Thyroid gland (tissue), 4 donors: Measurements from ENCODE around the gene FKBP1A.

ENCODE experiments used
- POLR2A ChIP-seq, 2 donors: fragments of 450-650 bp; IDR thresholded peaks; one replicate each; pipeline ENCODE4 v1.6.1; 2017; ENCODE audit warnings: antibody characterized with exemption in 2 of 2, mild to moderate bottlenecking in 2 of 2, moderate library complexity in 1 of 2
- TF ChIP-seq, protein P1 (sequence below), 6 experiments: fragments of 200-600 bp in 3 of 6; fragments of 450-650 bp in 3 of 6; sonication (generic) in 3 of 6; IDR thresholded peaks; one replicate each; pipeline ENCODE4 v1.5.1; 2016 to 2019; ENCODE audit warnings: antibody characterized with exemption in 6 of 6, mild to moderate bottlenecking in 2 of 6, inconsistent platforms in 1 of 6, moderate library complexity in 1 of 6

DNA sequence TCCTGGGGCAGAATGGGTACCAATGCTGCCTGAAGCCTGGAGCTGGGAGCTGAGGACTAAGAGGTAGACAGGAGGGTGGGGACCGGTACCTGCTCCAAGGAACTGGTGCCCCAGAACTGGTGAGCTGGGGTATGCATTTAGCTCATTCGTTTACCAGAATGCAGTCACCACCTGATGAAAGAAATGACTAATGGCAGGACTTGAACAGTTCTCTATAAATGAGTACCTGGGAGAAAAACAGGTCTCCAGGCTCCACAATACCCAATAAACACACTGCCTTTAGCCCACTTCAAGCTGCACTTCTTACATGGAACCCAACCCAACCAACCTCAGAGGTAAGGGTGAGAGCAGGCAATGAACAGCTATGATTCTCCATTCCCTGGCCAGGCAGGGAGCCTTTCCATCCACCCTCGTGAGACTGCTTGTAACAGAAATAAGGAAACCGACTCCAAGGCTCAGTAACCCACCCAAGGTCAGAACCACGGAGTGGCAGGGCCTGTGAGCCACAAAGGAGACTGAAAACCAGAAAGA, 15.4 kb downstream of the FKBP1A start:
- TF ChIP-seq, protein P1, sequence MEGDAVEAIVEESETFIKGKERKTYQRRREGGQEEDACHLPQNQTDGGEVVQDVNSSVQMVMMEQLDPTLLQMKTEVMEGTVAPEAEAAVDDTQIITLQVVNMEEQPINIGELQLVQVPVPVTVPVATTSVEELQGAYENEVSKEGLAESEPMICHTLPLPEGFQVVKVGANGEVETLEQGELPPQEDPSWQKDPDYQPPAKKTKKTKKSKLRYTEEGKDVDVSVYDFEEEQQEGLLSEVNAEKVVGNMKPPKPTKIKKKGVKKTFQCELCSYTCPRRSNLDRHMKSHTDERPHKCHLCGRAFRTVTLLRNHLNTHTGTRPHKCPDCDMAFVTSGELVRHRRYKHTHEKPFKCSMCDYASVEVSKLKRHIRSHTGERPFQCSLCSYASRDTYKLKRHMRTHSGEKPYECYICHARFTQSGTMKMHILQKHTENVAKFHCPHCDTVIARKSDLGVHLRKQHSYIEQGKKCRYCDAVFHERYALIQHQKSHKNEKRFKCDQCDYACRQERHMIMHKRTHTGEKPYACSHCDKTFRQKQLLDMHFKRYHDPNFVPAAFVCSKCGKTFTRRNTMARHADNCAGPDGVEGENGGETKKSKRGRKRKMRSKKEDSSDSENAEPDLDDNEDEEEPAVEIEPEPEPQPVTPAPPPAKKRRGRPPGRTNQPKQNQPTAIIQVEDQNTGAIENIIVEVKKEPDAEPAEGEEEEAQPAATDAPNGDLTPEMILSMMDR (IDR thresholded peaks at IDR 0.05): no peak
- TF ChIP-seq POLR2A (IDR thresholded peaks at IDR 0.05): no peak
